Loucy (cell line): Measurements from ENCODE around the gene UQCRHL.

Source experiments
- H2AFZ ChIP-seq: fragments of 200-600 bp; sonication (generic); 2 replicates; pipeline ENCODE4 v1.6.0; 2016; ENCODE audit warnings: antibody characterized with exemption, mild to moderate bottlenecking, low read length, moderate library complexity
- H3F3A ChIP-seq: fragments of 200-600 bp; 2 replicates; pipeline ENCODE4 v1.6.0; 2016; ENCODE audit warnings: antibody characterized with exemption, low read depth, mild to moderate bottlenecking
- H3K27me3 ChIP-seq: fragments of 200-600 bp; sonication (generic); 2 replicates; pipeline ENCODE4 v1.6.1; 2014; ENCODE audit warnings: low read length, mild to moderate bottlenecking; ENCODE audit not compliant: insufficient read depth, poor library complexity, severe bottlenecking
- H3K36me3 ChIP-seq: fragments of 200-600 bp; sonication (generic); 2 replicates; pipeline ENCODE4 v1.6.1; 2016; ENCODE audit warnings: low read length; ENCODE audit not compliant: insufficient read depth
- H3K4me1 ChIP-seq: fragments of 200-600 bp; sonication (generic); 2 replicates; pipeline ENCODE4 v1.5.1; 2014; ENCODE audit warnings: low read length, mild to moderate bottlenecking; ENCODE audit not compliant: insufficient read depth, poor library complexity, severe bottlenecking
- H3K4me2 ChIP-seq: fragments of 200-600 bp; sonication (generic); 2 replicates; pipeline ENCODE4 v1.6.0; 2014; ENCODE audit warnings: antibody characterized with exemption, low read length, low read depth, mild to moderate bottlenecking; ENCODE audit not compliant: poor library complexity, severe bottlenecking
- H3K4me3 ChIP-seq: fragments of 200-600 bp; sonication (generic); 2 replicates; pipeline ENCODE4 v1.5.1; 2014; ENCODE audit warnings: low read length, mild to moderate bottlenecking, mixed read lengths; ENCODE audit not compliant: poor library complexity, severe bottlenecking
- H3K79me2 ChIP-seq: fragments of 200-600 bp; sonication (generic); 2 replicates; pipeline ENCODE4 v1.6.1; 2014; ENCODE audit warnings: low read length; ENCODE audit not compliant: insufficient read depth
- H3K9ac ChIP-seq: fragments of 200-600 bp; sonication (generic); 2 replicates; pipeline ENCODE4 v1.6.0; 2014; ENCODE audit warnings: mild to moderate bottlenecking, low read depth, low read length, moderate library complexity; ENCODE audit not compliant: poor library complexity, severe bottlenecking
- H3K9me2 ChIP-seq: fragments of 200-600 bp; sonication (generic); replicated peaks from 2 replicates; pipeline ENCODE4 v1.6.1; 2016; ENCODE audit warnings: low read depth, low read length, mixed read lengths
- H3K9me3 ChIP-seq: fragments of 200-600 bp; sonication (generic); 2 replicates; pipeline ENCODE4 v1.6.1; 2014; ENCODE audit warnings: mild to moderate bottlenecking, antibody characterized with exemption, low read length, low read depth; ENCODE audit not compliant: insufficient read depth
- H4K20me1 ChIP-seq: fragments of 200-600 bp; sonication (generic); 2 replicates; pipeline ENCODE4 v1.6.0; 2014; ENCODE audit warnings: antibody characterized with exemption, low read length, mild to moderate bottlenecking; ENCODE audit not compliant: insufficient read depth, poor library complexity, severe bottlenecking
- CTCF ChIP-seq: fragments of 200-600 bp; sonication (generic); conservative IDR thresholded peaks from 2 replicates; pipeline ENCODE4 v1.5.1; 2014; ENCODE audit warnings: mild to moderate bottlenecking, antibody characterized with exemption, low read length
- EZH2phosphoT487 ChIP-seq: fragments of 200-600 bp; IDR thresholded peaks from 2 replicates; pipeline ENCODE4 v1.6.1; 2018; ENCODE audit warnings: antibody characterized with exemption, mild to moderate bottlenecking, moderate library complexity, borderline replicate concordance

UQCRHL gene

GRCh38 chr1:15835205-15835740 is 27.8 kb upstream of the UQCRHL start:
- Histone ChIP-seq H3K4me2 (peak overlapping the region; percentile 69), H4K20me1 (peaks cover 3% of the 10 kb centered on the region), H3K9me3 (no peaks in the 10 kb centered on the region), H3K4me3 (peak overlapping the region; percentile 89), H3K9me2 (no peaks in the 10 kb centered on the region), H3K27me3 (peaks cover 11% of the 10 kb centered on the region), H2AFZ (peak overlapping the region; percentile 22; the same call in 1 of the 2 replicates), H3K36me3 (no peaks in the 10 kb centered on the region), H3K79me2 (peaks cover 69% of the 10 kb centered on the region), H3K4me1 (peaks cover 30% of the 10 kb centered on the region), H3F3A (peaks cover 17% of the 10 kb centered on the region; the same call in 1 of the 2 replicates), H3K9ac (peak overlapping the region; percentile 100)
- TF ChIP-seq EZH2phosphoT487, result no peak
- no peak for TF ChIP-seq CTCF

GRCh38 chr1:15834406-15835204 is 27.2 kb upstream of the UQCRHL start:
- peak overlapping the region; percentile 90 for H3K4me2 ChIP-seq
- H3K36me3 ChIP-seq, result no peaks in the 10 kb centered on the region
- peaks cover 3% of the 10 kb centered on the region for H4K20me1 ChIP-seq
- H3K4me3 ChIP-seq, result peak overlapping the region; percentile 89
- peak overlapping the region; percentile 100 for H3K9ac ChIP-seq
- peak overlapping the region; percentile 59 for H2AFZ ChIP-seq
- H3K27me3 ChIP-seq, result peaks cover 11% of the 10 kb centered on the region
- peaks cover 69% of the 10 kb centered on the region for H3K79me2 ChIP-seq
- H3K9me3 ChIP-seq, result no peaks in the 10 kb centered on the region
- TF ChIP-seq EZH2phosphoT487, result no peak
- TF ChIP-seq CTCF, result no peak
- peaks cover 17% of the 10 kb centered on the region; the same call in 1 of the 2 replicates for H3F3A ChIP-seq
- peaks cover 36% of the 10 kb centered on the region for H3K4me1 ChIP-seq
- no peaks in the 10 kb centered on the region for H3K9me2 ChIP-seq

- no peak for TF ChIP-seq CTCF
- no peak for TF ChIP-seq EZH2phosphoT487
- Histone ChIP-seq H3K36me3 (no peaks in the 10 kb centered on the region), H3K4me2 (peak overlapping the region; percentile 90), H3K4me3 (peak overlapping the region; percentile 89), H3K4me1 (peaks cover 40% of the 10 kb centered on the region), H4K20me1 (peaks cover 3% of the 10 kb centered on the region), H2AFZ (no peak overlapping the region), H3K27me3 (peaks cover 11% of the 10 kb centered on the region), H3K79me2 (peaks cover 72% of the 10 kb centered on the region), H3F3A (peaks cover 17% of the 10 kb centered on the region; the same call in 1 of the 2 replicates), H3K9ac (peak overlapping the region; percentile 100), H3K9me2 (no peaks in the 10 kb centered on the region), H3K9me3 (no peaks in the 10 kb centered on the region)
Observed at GRCh38 chr1:15833842-15834405, 26.5 kb upstream of the UQCRHL start.
